ENCODE results near the gene NUDT3.

NUDT3 gene

GRCh38 chr6:34284563-34285447 lies 107.7 kb downstream of the NUDT3 start:
- Histone ChIP-seq H3K4me3 (replicated peaks; ENCODE audit: low read depth, low read length) (no peak overlapping the region), H3K36me3 (ENCODE audit: control insufficient read depth, insufficient read depth, low read length) (peaks cover 6% of the 10 kb centered on the region), H3K27me3 (replicated peaks; ENCODE audit: control insufficient read depth, insufficient read depth, low read length) (no peaks in the 10 kb centered on the region)
- DNase-seq (ENCODE audit: extremely low read depth, insufficient read length), result no peak
- TF ChIP-seq CTCF (IDR thresholded peaks at IDR 0.05; ENCODE audit: insufficient read depth, low read length, poor library complexity, severe bottlenecking), result no peak

GRCh38 chr6:34281702-34282334 lies 110.7 kb downstream of the NUDT3 start:
- no peak for DNase-seq (ENCODE audit: extremely low read depth, insufficient read length)
- TF ChIP-seq CTCF (IDR thresholded peaks at IDR 0.05; ENCODE audit: insufficient read depth, low read length, poor library complexity, severe bottlenecking), result no peak
- Histone ChIP-seq H3K27me3 (replicated peaks; ENCODE audit: control insufficient read depth, insufficient read depth, low read length) (no peaks in the 10 kb centered on the region), H3K4me3 (replicated peaks; ENCODE audit: low read depth, low read length) (no peak overlapping the region), H3K36me3 (ENCODE audit: control insufficient read depth, insufficient read depth, low read length) (peaks cover 8% of the 10 kb centered on the region)

GRCh38 chr6:34280216-34280615 lies 112.3 kb downstream of the NUDT3 start:
- Histone ChIP-seq H3K4me3 (replicated peaks; ENCODE audit: low read depth, low read length) (no peak overlapping the region), H3K36me3 (ENCODE audit: control insufficient read depth, insufficient read depth, low read length) (peaks cover 8% of the 10 kb centered on the region), H3K27me3 (replicated peaks; ENCODE audit: control insufficient read depth, insufficient read depth, low read length) (no peaks in the 10 kb centered on the region)
- TF ChIP-seq CTCF (IDR thresholded peaks at IDR 0.05; ENCODE audit: insufficient read depth, low read length, poor library complexity, severe bottlenecking), result no peak
- no peak for DNase-seq (ENCODE audit: extremely low read depth, insufficient read length)

GRCh38 chr6:34278833-34279232 lies 113.6 kb downstream of the NUDT3 start:
- Histone ChIP-seq H3K4me3 (replicated peaks; ENCODE audit: low read depth, low read length) (no peak overlapping the region), H3K27me3 (replicated peaks; ENCODE audit: control insufficient read depth, insufficient read depth, low read length) (no peaks in the 10 kb centered on the region), H3K36me3 (ENCODE audit: control insufficient read depth, insufficient read depth, low read length) (peaks cover 6% of the 10 kb centered on the region)
- no peak for TF ChIP-seq CTCF (IDR thresholded peaks at IDR 0.05; ENCODE audit: insufficient read depth, low read length, poor library complexity, severe bottlenecking)
- no peak for DNase-seq (ENCODE audit: extremely low read depth, insufficient read length)

- Histone ChIP-seq H3K4me3 (replicated peaks; ENCODE audit: low read depth, low read length) (no peak overlapping the region), H3K36me3 (ENCODE audit: control insufficient read depth, insufficient read depth, low read length) (peaks cover 6% of the 10 kb centered on the region), H3K27me3 (replicated peaks; ENCODE audit: control insufficient read depth, insufficient read depth, low read length) (no peaks in the 10 kb centered on the region)
- no peak for TF ChIP-seq CTCF (IDR thresholded peaks at IDR 0.05; ENCODE audit: insufficient read depth, low read length, poor library complexity, severe bottlenecking)
- DNase-seq (ENCODE audit: extremely low read depth, insufficient read length), result no peak
Measured at GRCh38 chr6:34277763-34278112, 114.7 kb downstream of the NUDT3 start.
